Nephron progenitor cell (in vitro differentiated cells): ENCODE data around the gene TCEANC2.

Experiments used
- DNase-seq: peaks from one replicate; pipeline ENCODE4 v3.0.0; 2021
- H3K27ac Mint-ChIP-seq: 2 replicates; pipeline ENCODE4 v1.8.0; 2021; ENCODE audit warnings: mild to moderate bottlenecking, moderate library complexity, mixed read lengths
- H3K27me3 Mint-ChIP-seq: 2 replicates; pipeline ENCODE4 v1.8.0; 2021; ENCODE audit warnings: mild to moderate bottlenecking, low read depth, mixed read lengths; ENCODE audit not compliant: poor library complexity
- H3K36me3 Mint-ChIP-seq: 2 replicates; pipeline ENCODE4 v1.8.0; 2021; ENCODE audit warnings: low read depth, mixed read lengths
- H3K4me1 Mint-ChIP-seq: 2 replicates; pipeline ENCODE4 v1.8.0; 2021; ENCODE audit warnings: mixed read lengths
- H3K4me3 Mint-ChIP-seq: 2 replicates; pipeline ENCODE4 v1.8.0; 2021; ENCODE audit warnings: mild to moderate bottlenecking, moderate library complexity, mixed read lengths
- H3K9me3 Mint-ChIP-seq: 2 replicates; pipeline ENCODE4 v1.8.0; 2021; ENCODE audit warnings: mild to moderate bottlenecking, moderate library complexity, mixed read lengths
- CTCF ChIP-seq: fragments of 200-600 bp; sonication (generic); IDR thresholded peaks from 2 replicates; pipeline ENCODE4 v1.5.0; 2021; ENCODE audit warnings: antibody characterized with exemption

TCEANC2 gene

GRCh38 chr1:54052431-54052933 lies 926 bp upstream of the TCEANC2 start:
- Mint-ChIP-seq H3K9me3 (no peaks in the 10 kb centered on the region), H3K4me1 (peaks cover 17% of the 10 kb centered on the region), H3K4me3 (no peak overlapping the region), H3K27me3 (no peaks in the 10 kb centered on the region), H3K27ac (no peak overlapping the region), H3K36me3 (peaks cover 10% of the 10 kb centered on the region)
- TF ChIP-seq CTCF = no peak
- peak; percentile 56 for DNase-seq

- no peak for DNase-seq
- no peak for TF ChIP-seq CTCF
- peaks cover 12% of the 10 kb centered on the region for H3K36me3 Mint-ChIP-seq
Measured at GRCh38 chr1:54053745-54054437, 483 bp downstream of the TCEANC2 start.

GRCh38 chr1:54054438-54054749 lies 986 bp downstream of the TCEANC2 start:
- H3K4me3 Mint-ChIP-seq = no peak overlapping the region
- no peak for TF ChIP-seq CTCF
- H3K36me3 Mint-ChIP-seq = peaks cover 14% of the 10 kb centered on the region
- H3K27ac Mint-ChIP-seq = no peak overlapping the region
- DNase-seq = no peak
- H3K4me1 Mint-ChIP-seq = peaks cover 17% of the 10 kb centered on the region
- H3K9me3 Mint-ChIP-seq = no peaks in the 10 kb centered on the region
- no peaks in the 10 kb centered on the region for H3K27me3 Mint-ChIP-seq

More at GRCh38 chr1:54053745-54054437, 483 bp downstream of the TCEANC2 start:
- Mint-ChIP-seq H3K9me3 (no peaks in the 10 kb centered on the region), H3K27ac (no peak overlapping the region), H3K27me3 (no peaks in the 10 kb centered on the region), H3K4me3 (no peak overlapping the region), H3K4me1 (peaks cover 17% of the 10 kb centered on the region)

GRCh38 chr1:54064299-54064698 lies 10.9 kb downstream of the TCEANC2 start:
- no peak overlapping the region for H3K4me3 Mint-ChIP-seq
- peaks cover 5% of the 10 kb centered on the region for H3K9me3 Mint-ChIP-seq
- no peak for DNase-seq
- TF ChIP-seq CTCF = no peak
- no peaks in the 10 kb centered on the region for H3K4me1 Mint-ChIP-seq
- H3K27ac Mint-ChIP-seq = no peak overlapping the region
- peaks cover 18% of the 10 kb centered on the region for H3K36me3 Mint-ChIP-seq
- no peaks in the 10 kb centered on the region for H3K27me3 Mint-ChIP-seq

- no peak overlapping the region for H3K27ac Mint-ChIP-seq
- H3K4me1 Mint-ChIP-seq = no peaks in the 10 kb centered on the region
- DNase-seq = no peak
- peaks cover 16% of the 10 kb centered on the region for H3K36me3 Mint-ChIP-seq
- peaks cover 3% of the 10 kb centered on the region for H3K27me3 Mint-ChIP-seq
- H3K4me3 Mint-ChIP-seq = no peak overlapping the region
- no peak for TF ChIP-seq CTCF
- H3K9me3 Mint-ChIP-seq = peaks cover 16% of the 10 kb centered on the region
Measured at GRCh38 chr1:54069791-54070170, 16.4 kb downstream of the TCEANC2 start.
